H54 (cell line): ENCODE measurements around the gene SEPTIN10.

Experiments used
- DNase-seq: peaks from one replicate; pipeline ENCODE4 v3.0.0; 2011; ENCODE audit warnings: low spot score, mixed read lengths; ENCODE audit not compliant: insufficient read length
- FAIRE-seq: peaks from 3 replicates; lab custom pipeline; 2011; peaks lifted over from hg19 to GRCh38; lab: Jason Lieb, UNC
- POLR2A ChIP-seq: IDR thresholded peaks from 2 replicates; pipeline ENCODE4 v1.6.1; 2011; ENCODE audit warnings: low read depth, mild to moderate bottlenecking, low read length

Gene SEPTIN10

DNA sequence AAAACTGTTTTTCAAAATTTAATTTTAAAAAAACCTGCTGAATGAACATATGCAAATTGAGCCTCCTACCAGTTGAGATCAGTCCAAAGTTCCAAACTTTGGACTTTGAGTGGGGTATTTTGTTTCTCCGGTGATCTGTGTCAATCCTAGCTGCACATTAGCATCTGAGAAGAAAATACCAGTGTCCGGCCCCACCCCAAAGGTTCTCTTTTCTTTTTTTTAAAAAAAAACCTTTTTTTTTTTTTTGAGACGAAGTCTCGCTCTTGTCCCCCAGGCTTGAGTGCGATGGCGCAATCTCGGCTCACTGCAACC is 91.7 kb downstream of the SEPTIN10 start:
- FAIRE-seq, result no peak

DNA sequence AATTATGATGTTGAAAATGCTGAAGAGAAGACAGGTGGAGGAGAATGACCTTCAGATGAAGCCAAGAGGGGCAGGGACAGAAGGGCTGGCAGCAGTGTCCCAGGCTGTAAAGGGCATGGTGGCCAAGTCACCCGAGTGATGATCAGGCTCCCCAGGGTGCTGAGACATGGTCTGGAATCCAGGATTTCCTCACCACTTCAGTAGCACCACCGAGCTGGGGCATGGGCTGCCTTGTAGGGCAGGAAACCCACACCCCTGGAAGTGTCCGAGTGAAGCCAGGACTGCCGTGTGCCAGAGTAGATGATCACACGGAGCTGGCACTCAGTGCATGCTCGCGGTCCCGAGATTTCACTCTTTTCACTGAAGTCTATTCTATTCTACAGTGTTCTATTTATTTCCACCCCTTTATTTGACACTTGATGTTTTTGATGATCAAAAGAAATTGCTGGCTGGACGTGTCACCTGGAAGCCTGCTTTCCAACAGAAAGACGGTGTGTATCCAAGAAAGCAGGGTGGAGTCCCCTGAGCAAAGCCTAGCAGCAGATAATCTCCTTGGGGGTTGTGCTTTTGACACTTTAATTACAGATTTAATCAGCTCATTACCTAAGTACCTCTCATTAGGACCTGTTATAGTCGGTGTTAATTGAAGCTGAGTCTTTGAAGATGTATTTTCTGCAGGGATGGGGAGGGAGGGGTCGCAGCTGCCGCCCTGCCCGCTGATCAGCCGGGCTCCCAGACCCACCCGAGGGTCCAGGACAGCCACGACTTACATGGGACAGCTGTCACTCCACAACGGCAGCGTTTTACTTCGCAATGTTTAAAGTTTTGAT is 92.3 kb downstream of the SEPTIN10 start:
- no peak for FAIRE-seq
- no peak for TF ChIP-seq POLR2A
- DNase-seq, result no peak

More for the DNA sequence above, 91.7 kb downstream of the SEPTIN10 start:
- DNase-seq, result no peak
- TF ChIP-seq POLR2A, result no peak

GRCh38 chr2:109519513-109519912 is 94.3 kb downstream of the SEPTIN10 start:
- FAIRE-seq, result no peak
- no peak for DNase-seq
- no peak for TF ChIP-seq POLR2A

- no peak for DNase-seq
- TF ChIP-seq POLR2A, result no peak
- FAIRE-seq, result no peak
Measured at GRCh38 chr2:109517118-109517889, 96.5 kb downstream of the SEPTIN10 start.

GRCh38 chr2:109516445-109517117 is 97.2 kb downstream of the SEPTIN10 start:
- FAIRE-seq, result no peak
- TF ChIP-seq POLR2A, result no peak
- DNase-seq, result peak; percentile 94

GRCh38 chr2:109514857-109515256 is 98.9 kb downstream of the SEPTIN10 start:
- no peak for DNase-seq
- no peak for FAIRE-seq
- no peak for TF ChIP-seq POLR2A

DNA sequence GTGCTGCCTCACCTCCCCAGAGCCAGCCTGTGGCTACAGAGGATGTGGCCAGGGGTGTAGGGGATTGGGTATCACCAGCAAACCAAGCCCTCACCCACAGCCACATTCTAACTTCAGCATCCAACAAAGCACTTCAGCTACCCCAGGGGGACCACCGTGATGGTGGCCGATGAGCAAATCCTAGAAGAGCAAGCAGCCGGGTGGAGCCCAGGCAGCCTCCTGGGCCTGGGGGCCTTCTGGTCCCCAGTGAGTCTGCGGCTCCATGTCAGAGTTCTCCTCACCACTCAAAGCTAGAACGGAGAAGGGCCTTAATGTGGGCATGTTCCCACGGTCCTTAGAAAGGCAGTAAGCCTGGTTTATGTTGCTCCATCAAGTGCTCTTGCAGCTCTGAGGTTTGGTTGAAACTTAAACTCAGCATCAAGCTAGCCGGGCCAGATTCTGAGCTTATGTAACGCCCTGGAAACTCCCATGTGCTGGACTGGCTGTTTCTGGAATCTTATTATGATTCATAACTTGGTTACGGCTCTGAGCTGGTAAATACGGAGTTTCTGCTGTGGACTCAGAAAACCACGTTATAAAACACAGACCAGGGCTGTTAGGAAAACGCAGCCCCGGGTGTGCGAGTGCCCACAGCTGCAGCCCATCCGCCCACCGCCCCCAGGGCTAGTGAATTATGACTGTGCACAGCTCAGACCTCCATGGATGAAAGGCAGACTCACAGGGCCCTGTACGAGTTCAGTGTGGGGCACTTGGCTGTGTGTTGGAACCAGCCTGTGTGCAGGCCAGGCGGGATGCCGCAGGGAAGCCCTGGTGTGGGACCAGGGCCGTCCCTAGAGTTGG is 99.8 kb downstream of the SEPTIN10 start:
- no peak for TF ChIP-seq POLR2A
- FAIRE-seq, result no peak
- DNase-seq, result peak; percentile 82

- TF ChIP-seq POLR2A, result no peak
- FAIRE-seq (no peak), DNase-seq (no peak)
Measured at GRCh38 chr2:109513230-109513629, 100.5 kb downstream of the SEPTIN10 start.

DNA sequence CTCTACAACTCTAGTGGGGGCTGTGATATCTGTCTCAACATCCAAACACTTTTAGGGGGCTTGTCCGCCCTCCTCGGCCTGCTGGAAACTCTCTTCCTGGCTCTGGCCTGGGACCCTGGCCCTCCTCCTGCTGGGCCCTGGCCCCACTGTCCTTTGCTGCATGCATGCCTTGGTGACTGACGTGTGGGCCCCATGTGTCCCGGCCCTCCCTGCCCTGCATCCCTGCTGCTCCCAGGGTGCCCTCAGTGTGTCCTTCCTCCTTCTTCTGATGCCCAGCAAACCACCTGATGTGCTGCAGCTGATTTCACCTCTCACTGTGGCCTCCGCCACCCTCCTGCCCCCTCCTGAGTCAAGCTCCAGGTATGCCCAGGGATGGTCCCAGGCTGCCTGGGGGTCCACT is 101.7 kb downstream of the SEPTIN10 start:
- no peak for FAIRE-seq

GRCh38 chr2:109511168-109511567 is 102.6 kb downstream of the SEPTIN10 start:
- no peak for DNase-seq
- FAIRE-seq, result no peak
- TF ChIP-seq POLR2A, result no peak

More for the DNA sequence above, 101.7 kb downstream of the SEPTIN10 start:
- no peak for TF ChIP-seq POLR2A
- no peak for DNase-seq

DNA sequence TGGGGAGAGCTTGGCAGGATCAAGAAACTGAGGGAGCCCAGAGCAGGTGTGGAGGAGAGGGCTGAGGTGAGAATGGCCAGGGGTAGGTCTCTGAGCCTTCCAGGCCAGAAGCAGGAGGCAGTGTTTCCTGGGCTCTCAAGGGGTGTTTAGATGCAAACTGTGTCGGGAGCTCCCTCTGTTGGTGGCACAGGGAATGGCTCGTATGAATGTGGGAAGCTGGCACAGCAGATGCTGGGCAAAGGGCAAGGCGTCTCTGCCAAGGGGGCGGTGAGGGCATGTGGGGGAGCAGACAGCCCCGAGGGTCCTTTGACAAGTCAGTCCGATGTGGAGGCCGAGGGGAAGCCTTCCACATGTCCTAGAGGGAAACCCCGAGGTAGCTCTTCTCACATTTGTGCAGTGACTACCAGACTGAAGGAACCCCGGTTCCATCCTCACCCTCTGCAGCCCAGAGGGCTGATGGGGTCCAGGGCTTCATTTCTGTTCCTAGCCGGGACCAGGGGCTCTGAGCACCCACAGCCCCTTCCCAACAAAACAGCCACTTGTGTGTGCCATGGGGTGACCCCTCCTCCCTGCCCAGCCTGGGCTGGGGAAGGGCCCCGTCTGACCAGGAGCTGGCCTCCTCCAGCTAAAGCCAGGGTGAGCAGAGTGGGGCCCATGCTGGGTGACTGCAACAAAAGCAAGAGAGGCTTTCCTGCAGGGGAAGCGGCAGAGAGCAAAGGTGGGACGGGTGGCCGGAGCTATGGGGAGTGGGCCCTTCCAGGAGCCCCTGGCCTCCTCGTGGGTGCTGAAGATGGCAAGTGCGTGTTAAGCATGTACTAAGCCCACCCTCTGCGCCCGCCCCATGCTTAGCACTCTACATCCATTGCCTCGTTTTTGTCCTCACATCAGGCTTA is 103.4 kb downstream of the SEPTIN10 start:
- FAIRE-seq (no peak), DNase-seq (peak; percentile 82)
- no peak for TF ChIP-seq POLR2A

DNA sequence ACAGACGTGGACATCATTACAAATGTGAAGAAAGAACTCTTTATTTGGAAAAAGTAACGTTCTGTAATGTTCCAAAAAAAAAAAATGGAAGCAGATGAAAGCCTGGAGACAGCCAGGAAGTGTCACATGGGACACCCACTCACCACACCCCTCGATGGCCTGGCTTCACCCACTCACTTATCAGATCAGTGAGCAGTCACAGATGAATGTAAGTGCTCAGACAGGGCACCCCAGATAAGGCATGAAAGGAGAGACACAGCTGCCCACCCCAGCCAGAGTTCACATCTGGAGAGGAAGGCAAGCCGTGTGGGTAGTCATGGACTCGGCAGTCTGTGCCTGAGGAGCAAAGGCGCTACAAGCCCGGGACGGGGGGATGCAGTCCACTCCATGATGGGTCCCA is 105.2 kb downstream of the SEPTIN10 start:
- FAIRE-seq, result no peak
- TF ChIP-seq POLR2A, result no peak

DNA sequence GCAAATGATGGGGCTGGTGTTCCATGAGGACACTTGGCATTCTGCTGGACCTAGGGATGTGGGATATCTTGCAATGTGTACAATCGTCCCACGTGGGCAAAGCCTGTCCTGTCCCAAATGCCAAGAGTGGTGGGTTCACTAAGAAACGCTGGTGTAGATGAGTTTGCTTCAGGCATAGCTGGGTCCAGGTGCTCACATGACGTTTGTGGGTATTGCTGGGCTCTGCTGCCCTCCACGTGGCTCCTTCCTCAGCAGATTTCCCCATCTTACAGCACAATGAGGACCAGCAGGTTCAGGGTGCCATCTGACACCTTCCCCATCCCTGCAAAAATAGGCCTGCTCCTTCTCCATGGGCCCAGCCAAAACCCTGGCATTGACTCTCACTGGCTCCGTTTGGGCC is 105.9 kb downstream of the SEPTIN10 start:
- no peak for TF ChIP-seq POLR2A
- FAIRE-seq, result no peak
- no peak for DNase-seq

More for the DNA sequence above, 105.2 kb downstream of the SEPTIN10 start:
- no peak for DNase-seq
